Keratinocyte (primary cell): Measurements from ENCODE around the gene PTK7.

ENCODE experiments used
- CTCF ChIP-seq, 3 experiments: IDR thresholded peaks in 1 of 3; conservative IDR thresholded peaks in 1 of 3; optimal IDR thresholded peaks in 1 of 3; 2 replicates in 2 of 3; 3 replicates in 1 of 3; pipeline versions ENCODE3 to v1.5.1; 2011; ENCODE audit warnings: low read length in 3 of 3, mild to moderate bottlenecking in 3 of 3, moderate library complexity in 2 of 3, control low read depth in 1 of 3, inconsistent platforms in 1 of 3; ENCODE audit not compliant: insufficient read depth in 2 of 3; ENCODE audit errors: extremely low read depth in 1 of 3
- EZH2 ChIP-seq: IDR thresholded peaks from one replicate; pipeline ENCODE4 v1.6.1; 2012; ENCODE audit warnings: inconsistent platforms, mild to moderate bottlenecking, low read length, moderate library complexity

- no peak for TF ChIP-seq CTCF (optimal IDR thresholded peaks at IDR 0.05 in 1 of 3, IDR thresholded peaks at IDR 0.05 in 1 of 3, conservative IDR thresholded peaks at IDR 0.05 in 1 of 3; ENCODE audit: extremely low read depth in 1 of 3, insufficient read depth in 2 of 3, low read length in 3 of 3)
- no peak for TF ChIP-seq EZH2
These were observed 109.4 kb downstream of the PTK7 start for GRCh38 chr6:43185391-43185985.
